ENCODE data around the gene PAX8.

Gene PAX8

GRCh38 chr2:113266431-113266830, 12.3 kb downstream of the PAX8 start:
- DNase-seq (ENCODE audit: low spot score), result no peak
- in situ Hi-C loops (cut with MboI; ENCODE audit: low sequenced_read_pairs, unreplicated experiment), result no loop called here
- no peak for TF ChIP-seq CTCF (IDR thresholded peaks at IDR 0.05; ENCODE audit: borderline replicate concordance, control extremely low read depth, extremely low read depth, insufficient read depth, missing control alignments)

- DNase-seq (ENCODE audit: low spot score), result no peak
- TF ChIP-seq CTCF (IDR thresholded peaks at IDR 0.05; ENCODE audit: borderline replicate concordance, control extremely low read depth, extremely low read depth, insufficient read depth, missing control alignments), result no peak
- in situ Hi-C loops (cut with MboI; ENCODE audit: low sequenced_read_pairs, unreplicated experiment), result no loop called here
Observed at GRCh38 chr2:113264713-113265403, 13.9 kb downstream of the PAX8 start.

GRCh38 chr2:113263546-113263945, 15.2 kb downstream of the PAX8 start:
- in situ Hi-C loops (cut with MboI; ENCODE audit: low sequenced_read_pairs, unreplicated experiment), result no loop called here
- no peak for DNase-seq (ENCODE audit: low spot score)
- no peak for TF ChIP-seq CTCF (IDR thresholded peaks at IDR 0.05; ENCODE audit: borderline replicate concordance, control extremely low read depth, extremely low read depth, insufficient read depth, missing control alignments)

GRCh38 chr2:113260991-113261390, 17.7 kb downstream of the PAX8 start:
- DNase-seq (ENCODE audit: low spot score), result no peak
- in situ Hi-C loops (cut with MboI; ENCODE audit: low sequenced_read_pairs, unreplicated experiment), result no loop called here
- TF ChIP-seq CTCF (IDR thresholded peaks at IDR 0.05; ENCODE audit: borderline replicate concordance, control extremely low read depth, extremely low read depth, insufficient read depth, missing control alignments), result no peak

- in situ Hi-C loops (cut with MboI; ENCODE audit: low sequenced_read_pairs, unreplicated experiment), result no loop called here
- DNase-seq (ENCODE audit: low spot score), result no peak
- TF ChIP-seq CTCF (IDR thresholded peaks at IDR 0.05; ENCODE audit: borderline replicate concordance, control extremely low read depth, extremely low read depth, insufficient read depth, missing control alignments), result no peak
Observed at GRCh38 chr2:113258471-113259147, 20.1 kb downstream of the PAX8 start.

GRCh38 chr2:113257516-113258264, 21.0 kb downstream of the PAX8 start:
- DNase-seq (ENCODE audit: low spot score), result no peak
- no peak for TF ChIP-seq CTCF (IDR thresholded peaks at IDR 0.05; ENCODE audit: borderline replicate concordance, control extremely low read depth, extremely low read depth, insufficient read depth, missing control alignments)
- in situ Hi-C loops (cut with MboI; ENCODE audit: low sequenced_read_pairs, unreplicated experiment), result no loop called here

Measured in GM13976 (cell line).